ENCODE data around the gene TNNC2. TPM values are rescaled to one million over a fixed set of nuclear protein-coding genes. Genes with fewer than 3 reads are reported as not detected.
"Not testable (repeated sequence)": the region's sequence is repeated elsewhere in the genome, so short reads cannot be mapped to it uniquely, and the experiment has no call there.

TNNC2 gene
- total RNA-seq, 1 donor from 2014 or later: 0.54 TPM

DNA sequence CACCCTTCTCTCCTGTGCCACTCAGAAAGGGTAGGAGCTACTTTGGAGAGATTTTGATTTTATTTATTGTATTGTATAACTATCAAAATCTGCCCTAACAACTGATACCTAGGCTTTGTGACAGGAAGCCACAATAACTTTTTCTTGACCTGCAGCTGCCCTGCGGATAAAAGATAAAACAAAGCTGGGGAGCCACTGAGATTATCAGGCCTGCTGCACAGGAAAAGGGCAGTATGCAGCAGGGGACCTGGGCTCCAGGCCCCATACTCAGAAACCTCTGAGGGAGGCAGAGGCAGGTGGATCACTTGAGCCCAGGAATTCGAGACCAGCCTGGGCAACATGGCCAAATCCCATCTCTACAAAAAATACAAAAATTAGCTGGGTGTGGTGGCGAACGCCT, 5.5 kb upstream of the TNNC2 start:
- no peaks in the 10 kb centered on the region for H3K9me3 Mint-ChIP-seq
- peak overlapping the region; percentile 75 for H3K4me3 Mint-ChIP-seq
- no peak overlapping the region for H3K27ac Mint-ChIP-seq
- H3K27me3 Mint-ChIP-seq (ENCODE audit: low read depth): no peaks in the 10 kb centered on the region
- H3K4me1 Mint-ChIP-seq: peaks cover 26% of the 10 kb centered on the region
- no peaks in the 10 kb centered on the region for H3K36me3 Mint-ChIP-seq
- no peak for DNase-seq (ENCODE audit: low spot score in 2 of 2, unreplicated experiment in 2 of 2)
- TF ChIP-seq, protein P1, sequence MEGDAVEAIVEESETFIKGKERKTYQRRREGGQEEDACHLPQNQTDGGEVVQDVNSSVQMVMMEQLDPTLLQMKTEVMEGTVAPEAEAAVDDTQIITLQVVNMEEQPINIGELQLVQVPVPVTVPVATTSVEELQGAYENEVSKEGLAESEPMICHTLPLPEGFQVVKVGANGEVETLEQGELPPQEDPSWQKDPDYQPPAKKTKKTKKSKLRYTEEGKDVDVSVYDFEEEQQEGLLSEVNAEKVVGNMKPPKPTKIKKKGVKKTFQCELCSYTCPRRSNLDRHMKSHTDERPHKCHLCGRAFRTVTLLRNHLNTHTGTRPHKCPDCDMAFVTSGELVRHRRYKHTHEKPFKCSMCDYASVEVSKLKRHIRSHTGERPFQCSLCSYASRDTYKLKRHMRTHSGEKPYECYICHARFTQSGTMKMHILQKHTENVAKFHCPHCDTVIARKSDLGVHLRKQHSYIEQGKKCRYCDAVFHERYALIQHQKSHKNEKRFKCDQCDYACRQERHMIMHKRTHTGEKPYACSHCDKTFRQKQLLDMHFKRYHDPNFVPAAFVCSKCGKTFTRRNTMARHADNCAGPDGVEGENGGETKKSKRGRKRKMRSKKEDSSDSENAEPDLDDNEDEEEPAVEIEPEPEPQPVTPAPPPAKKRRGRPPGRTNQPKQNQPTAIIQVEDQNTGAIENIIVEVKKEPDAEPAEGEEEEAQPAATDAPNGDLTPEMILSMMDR (IDR thresholded peaks at IDR 0.05; ENCODE audit: unreplicated experiment): no peak

DNA sequence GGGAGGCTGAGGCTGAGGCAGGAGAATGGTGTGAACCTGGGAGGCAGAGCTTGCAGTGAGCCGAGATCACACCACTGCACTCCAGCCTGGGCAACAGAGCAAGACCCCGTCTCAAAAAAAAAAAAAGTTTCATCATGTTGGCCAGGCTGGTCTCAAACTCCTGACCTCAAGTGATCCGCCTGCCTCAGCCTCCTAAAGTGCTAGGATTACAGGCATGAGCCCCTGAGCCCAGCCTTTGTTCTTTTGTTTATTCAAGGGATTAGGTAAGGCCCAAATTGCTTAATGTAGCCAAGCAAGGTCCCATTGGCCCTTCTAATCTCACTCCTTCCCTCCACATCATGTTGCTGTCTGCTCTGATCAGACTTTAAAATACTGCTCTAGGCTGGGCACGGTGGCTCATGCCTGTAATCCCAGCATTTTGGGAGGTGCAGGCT, 2.6 kb upstream of the TNNC2 start:
- not testable (repeated sequence) for DNase-seq (ENCODE audit: low spot score in 2 of 2, unreplicated experiment in 2 of 2); H3K27ac Mint-ChIP-seq; H3K4me3 Mint-ChIP-seq; H3K27me3 Mint-ChIP-seq (ENCODE audit: low read depth); H3K36me3 Mint-ChIP-seq; H3K9me3 Mint-ChIP-seq
- H3K4me1 Mint-ChIP-seq: peaks cover 20% of the 10 kb centered on the region

DNA sequence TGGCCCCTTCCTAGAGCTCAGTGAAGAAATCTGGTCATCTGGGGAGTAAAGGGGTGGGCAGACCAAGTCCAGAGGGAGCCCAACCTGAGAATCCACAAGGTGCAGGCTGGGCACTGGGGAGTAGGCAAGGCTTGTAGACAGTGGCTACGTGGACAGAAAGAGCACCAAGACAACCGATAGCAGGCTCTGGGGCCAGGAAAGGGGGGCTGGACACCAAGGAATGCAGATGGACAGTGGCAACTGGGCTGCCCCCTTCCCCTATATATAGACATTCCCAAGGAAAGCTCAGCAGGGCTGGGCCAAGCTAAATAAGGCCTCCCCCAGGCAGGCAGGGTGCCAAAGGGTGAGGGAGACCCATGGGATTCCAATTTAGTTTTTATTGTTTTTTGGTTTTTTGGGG, 1.5 kb upstream of the TNNC2 start:
- no peak for DNase-seq (ENCODE audit: low spot score in 2 of 2, unreplicated experiment in 2 of 2)
- Mint-ChIP-seq H3K27me3 (ENCODE audit: low read depth) (peaks cover 13% of the 10 kb centered on the region), H3K9me3 (no peaks in the 10 kb centered on the region), H3K36me3 (no peaks in the 10 kb centered on the region), H3K4me3 (no peak overlapping the region), H3K4me1 (peaks cover 20% of the 10 kb centered on the region), H3K27ac (no peak overlapping the region)
- TF ChIP-seq, protein P1 (IDR thresholded peaks at IDR 0.05; ENCODE audit: unreplicated experiment): no peak

DNA sequence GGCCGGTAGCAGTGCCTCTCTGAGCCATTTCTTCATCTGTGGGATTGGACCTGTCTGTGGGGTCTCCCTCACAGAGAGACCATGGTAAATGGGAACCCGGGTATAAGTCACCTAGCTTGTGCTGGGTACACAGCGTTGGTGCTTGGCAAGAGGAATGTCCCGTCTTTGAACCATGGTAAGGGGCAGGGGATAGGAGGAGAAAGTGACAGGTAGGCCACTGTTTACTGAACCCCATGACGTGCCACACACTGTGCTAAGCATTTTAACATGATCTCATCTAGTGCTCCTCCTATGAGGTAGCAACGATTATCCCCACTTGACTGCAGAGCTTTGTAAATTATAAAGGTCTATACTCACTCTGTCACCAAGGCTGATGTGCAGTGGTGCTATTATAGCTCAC, 600 bp upstream of the TNNC2 start:
- TF ChIP-seq, protein P1 (IDR thresholded peaks at IDR 0.05; ENCODE audit: unreplicated experiment): no peak
- Mint-ChIP-seq H3K4me3 (no peak overlapping the region), H3K4me1 (peaks cover 14% of the 10 kb centered on the region), H3K9me3 (no peaks in the 10 kb centered on the region), H3K27me3 (ENCODE audit: low read depth) (peaks cover 20% of the 10 kb centered on the region), H3K36me3 (no peaks in the 10 kb centered on the region), H3K27ac (no peak overlapping the region)
- no peak for DNase-seq (ENCODE audit: low spot score in 2 of 2, unreplicated experiment in 2 of 2)

DNA sequence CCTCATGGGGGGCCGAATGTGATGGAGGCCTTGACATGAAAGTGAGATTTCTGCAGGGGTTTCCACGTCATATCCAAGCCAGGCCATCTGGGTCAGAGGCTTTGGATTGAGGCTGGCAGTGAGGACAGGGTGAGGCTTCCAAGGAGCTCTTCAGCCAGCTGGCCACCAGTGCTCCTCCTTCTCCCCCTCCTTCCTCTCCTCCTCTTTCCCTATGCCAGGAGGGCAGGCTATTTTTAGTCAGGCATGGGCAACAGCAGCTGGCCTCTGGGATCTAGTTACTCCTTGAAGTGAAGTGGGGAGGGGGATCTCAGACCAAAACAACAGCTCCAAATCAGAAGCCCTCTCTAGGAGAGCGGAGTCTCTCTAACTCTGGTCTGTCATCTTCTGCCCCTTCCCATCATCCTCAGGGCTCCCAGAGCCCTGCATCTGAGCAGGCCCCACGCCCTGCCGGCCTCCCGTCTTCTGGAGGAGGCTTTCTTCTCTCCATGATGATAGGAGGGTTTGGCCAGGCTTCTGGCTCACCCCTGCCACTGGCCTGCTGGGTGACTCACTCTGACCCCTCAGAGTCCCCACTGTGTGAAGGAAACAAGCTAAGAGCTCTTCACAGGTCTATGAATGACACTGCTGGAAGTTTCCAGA, 612 bp downstream of the TNNC2 start:
- peaks cover 15% of the 10 kb centered on the region for H3K4me1 Mint-ChIP-seq
- TF ChIP-seq, protein P1 (IDR thresholded peaks at IDR 0.05; ENCODE audit: unreplicated experiment): no peak
- peaks cover 27% of the 10 kb centered on the region for H3K27me3 Mint-ChIP-seq (ENCODE audit: low read depth)
- H3K27ac Mint-ChIP-seq: no peak overlapping the region
- no peaks in the 10 kb centered on the region for H3K36me3 Mint-ChIP-seq
- H3K9me3 Mint-ChIP-seq: no peaks in the 10 kb centered on the region
- no peak overlapping the region for H3K4me3 Mint-ChIP-seq
- DNase-seq (ENCODE audit: low spot score in 2 of 2, unreplicated experiment in 2 of 2): no peak

DNA sequence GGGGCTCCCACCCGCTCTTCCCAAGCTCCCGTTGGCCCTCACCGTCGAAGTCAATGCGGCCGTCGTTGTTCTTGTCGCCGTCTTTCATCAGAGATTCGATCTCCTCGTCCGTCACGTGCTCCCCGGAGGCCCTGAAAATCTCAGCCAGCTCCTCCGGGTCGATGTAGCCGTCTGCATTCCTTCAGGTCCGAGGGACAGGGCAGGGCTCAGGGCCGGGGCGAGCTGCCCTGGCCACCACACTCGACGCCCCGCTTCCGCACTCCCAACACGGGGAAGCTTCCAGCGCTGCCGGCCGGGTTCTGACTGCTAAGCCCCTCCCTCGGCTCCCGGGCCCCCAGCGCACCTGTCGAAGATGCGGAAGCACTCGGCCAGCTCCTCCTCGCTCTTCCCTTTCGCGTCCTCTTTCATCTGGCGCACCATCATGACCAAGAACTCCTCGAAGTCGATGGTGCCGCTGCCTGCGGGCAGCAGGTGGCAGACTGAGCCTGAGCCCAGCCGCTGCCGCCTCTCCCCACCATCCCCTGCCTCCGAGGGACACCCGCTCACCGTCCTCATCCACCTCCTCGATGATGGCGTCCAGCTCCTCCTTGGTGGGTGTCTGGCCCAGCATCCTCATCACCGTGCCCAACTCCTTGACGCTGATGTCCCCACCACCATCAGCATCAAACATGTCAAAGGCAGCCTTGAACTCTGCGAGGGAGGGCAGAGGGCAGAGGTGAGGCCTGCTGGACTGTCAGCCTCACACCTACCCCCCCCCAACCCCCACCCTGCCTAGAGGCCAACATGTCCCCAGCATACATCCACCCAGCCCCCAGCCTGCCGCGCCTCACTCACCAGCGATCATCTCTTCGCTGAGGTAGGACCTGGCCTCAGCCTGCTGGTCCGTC, 2.9 kb downstream of the TNNC2 start:
- Mint-ChIP-seq H3K36me3 (no peaks in the 10 kb centered on the region), H3K27ac (no peak overlapping the region), H3K27me3 (ENCODE audit: low read depth) (peaks cover 27% of the 10 kb centered on the region), H3K9me3 (no peaks in the 10 kb centered on the region), H3K4me1 (peaks cover 14% of the 10 kb centered on the region), H3K4me3 (peak overlapping the region; percentile 51)
- no peak for DNase-seq (ENCODE audit: low spot score in 2 of 2, unreplicated experiment in 2 of 2)
- TF ChIP-seq, protein P1 (IDR thresholded peaks at IDR 0.05; ENCODE audit: unreplicated experiment): no peak

All from mesothelial cell of epicardium (in vitro differentiated cells).